Stimulated activated CD8-positive, alpha-beta memory T cell treated with anti-CD3 and anti-CD28 coated beads, Interleukin-12 subunit alpha, Interleukin-12 subunit beta, amount 100 ng/mL, for 24 hours (primary cell): ENCODE measurements around the gene TMEM198.

Source experiments
- DNase-seq: peaks from one replicate; pipeline ENCODE4 v3.0.0-alpha.2; 2020; ENCODE audit errors: extremely low read depth

TMEM198 gene

DNA sequence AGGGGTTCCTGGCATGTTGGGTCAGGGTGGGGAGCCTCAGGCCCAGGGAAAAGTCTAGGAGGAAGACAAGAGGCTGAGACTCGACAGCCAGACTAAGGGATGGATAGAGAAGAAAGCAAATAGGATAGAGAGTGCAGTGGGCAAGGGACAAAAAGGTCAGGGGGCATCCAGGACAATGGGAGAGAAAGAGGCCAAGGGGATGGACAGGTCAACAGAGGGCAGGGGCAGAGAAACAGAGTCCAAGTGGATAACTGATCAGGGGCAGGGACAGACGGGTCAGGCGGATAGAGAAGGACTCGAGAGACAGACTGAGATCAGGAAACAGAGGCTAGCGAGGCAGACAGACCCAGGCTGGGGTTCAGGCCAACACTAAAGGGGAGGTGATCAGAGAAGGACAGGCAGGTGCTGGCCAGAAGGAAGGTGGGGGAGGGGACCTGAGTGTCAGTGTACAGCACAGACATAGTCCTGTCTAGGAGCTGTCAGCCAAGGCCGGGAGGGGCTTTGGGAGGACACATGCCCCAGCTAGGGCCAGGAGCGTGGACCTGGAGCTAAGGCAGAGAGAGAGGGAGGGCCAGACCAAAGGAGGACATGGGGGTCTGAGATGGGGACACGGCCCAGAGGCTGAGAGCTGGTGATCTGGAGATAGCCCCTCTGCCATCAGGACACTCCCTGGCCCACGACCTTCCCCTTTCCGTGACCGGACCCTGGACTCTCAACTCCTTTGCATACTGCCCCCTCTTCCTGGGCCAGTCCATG is 17.3 kb upstream of the TMEM198 start:
- DNase-seq = no peak

DNA sequence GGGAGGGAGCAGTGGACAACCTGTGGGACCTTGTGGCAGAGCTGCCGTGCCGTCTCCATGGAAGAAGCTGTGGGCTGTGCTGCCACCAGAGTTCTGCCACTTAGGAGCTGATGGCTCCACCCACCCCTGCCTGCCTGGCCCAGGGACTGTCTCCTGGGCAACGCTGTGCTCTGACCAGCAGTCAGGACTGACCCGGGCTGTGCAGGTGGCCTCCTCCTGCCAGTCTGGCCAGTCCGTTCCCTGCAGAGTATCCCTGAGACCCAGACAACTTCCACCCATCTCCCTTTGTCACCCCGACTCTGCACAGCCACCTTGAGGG is 16.8 kb upstream of the TMEM198 start:
- no peak for DNase-seq

DNA sequence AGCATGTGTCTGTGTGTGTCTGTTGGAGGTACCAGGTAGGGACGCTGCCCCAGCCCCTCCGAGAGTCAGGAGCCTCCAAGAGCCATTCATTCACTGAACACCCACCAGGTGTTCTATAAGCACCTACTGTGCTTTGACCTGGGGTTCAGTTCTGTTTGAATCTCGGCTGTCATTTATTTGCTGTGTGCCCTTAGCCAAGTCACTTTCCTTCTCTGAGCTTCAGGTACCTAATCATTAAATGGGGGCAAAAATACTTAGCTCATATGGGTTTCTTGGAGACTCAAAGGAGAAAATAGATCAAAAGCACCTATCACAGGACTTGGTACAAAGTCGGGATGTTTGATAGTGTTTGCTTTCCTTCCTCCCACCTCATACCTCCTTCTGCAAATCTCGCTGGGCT is 16.4 kb upstream of the TMEM198 start:
- no peak for DNase-seq

- peak; percentile 52 for DNase-seq
Measured at GRCh38 chr2:219530048-219530963, 13.5 kb upstream of the TMEM198 start.

- no peak for DNase-seq
Measured at GRCh38 chr2:219531639-219532377, 12.0 kb upstream of the TMEM198 start.

GRCh38 chr2:219532378-219532649 is 11.5 kb upstream of the TMEM198 start:
- no peak for DNase-seq

DNA sequence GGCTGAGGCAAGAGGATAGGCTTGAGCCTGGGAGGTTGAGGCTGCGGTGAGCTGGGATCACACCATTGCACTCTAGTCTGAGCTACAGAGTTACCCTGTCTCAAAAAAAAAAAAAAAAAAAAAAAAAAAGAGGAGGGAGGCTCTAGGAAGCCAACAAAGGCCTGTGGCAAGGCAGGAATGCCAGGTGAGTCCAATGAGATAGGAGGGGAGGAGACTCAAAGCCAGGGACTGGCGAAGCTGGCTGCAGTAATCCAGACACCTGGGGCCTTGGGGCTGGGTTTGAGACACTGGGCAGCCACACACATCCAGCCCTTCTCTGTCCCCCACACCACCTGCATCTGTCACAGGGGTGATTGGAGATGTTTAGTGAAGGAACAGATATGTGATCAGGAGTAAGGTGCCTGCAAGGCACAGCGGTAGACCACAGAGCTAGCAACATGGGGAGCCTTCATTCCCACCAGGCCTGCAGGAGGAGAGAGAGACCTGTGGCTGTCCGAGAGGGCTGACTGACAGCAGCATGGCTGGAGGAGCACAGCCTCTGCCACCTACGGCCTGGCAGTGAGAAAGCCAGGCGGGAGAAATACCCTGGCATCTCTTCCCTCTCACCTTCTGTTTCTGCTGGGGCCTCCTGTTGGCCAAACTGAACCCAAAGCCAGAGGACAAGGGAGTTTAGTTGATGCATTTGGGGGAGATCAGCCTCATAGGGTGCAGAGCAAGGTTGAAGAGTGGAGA is 9.7 kb upstream of the TMEM198 start:
- no peak for DNase-seq

DNA sequence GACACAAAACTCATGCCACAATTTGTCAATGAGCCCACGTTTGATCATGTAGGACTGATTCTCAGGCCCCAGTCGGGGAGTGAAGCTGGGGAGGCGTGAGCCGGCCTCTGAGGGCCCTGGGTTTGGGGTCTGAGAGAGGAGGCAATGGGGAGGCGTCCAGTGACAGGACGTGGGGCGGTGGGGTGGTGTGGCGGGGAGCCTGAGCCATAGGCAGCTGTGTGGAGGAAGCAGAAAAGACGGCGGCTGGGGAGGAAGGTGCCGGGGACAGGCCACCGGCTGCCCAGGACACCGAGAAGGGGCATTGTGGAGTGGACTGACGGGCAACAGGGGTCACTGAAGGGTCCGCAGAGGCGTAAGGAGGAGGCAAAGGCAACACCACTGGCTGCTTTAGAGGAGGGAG is 7.4 kb upstream of the TMEM198 start:
- DNase-seq = no peak

DNA sequence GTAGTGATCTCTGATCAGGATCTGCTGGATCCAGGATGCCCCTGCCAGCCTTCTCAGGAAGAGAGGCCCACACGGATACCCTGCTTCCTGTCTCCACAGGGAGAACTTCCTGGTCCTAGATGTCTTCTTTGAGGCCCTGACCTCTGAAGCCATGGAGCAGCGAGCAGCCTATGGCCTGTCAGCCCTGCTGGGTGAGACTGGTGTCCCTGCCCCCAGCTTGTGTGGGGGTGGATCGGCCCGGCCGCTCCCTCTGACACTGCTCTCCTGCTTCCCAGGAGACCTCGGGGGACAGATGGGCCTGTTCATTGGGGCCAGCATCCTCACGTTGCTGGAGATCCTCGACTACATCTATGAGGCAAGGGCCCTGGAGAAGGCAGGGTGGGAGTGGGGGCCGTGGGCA is 6.9 kb upstream of the TMEM198 start:
- DNase-seq = no peak

GRCh38 chr2:219537657-219538488 is 6.0 kb upstream of the TMEM198 start:
- DNase-seq = no peak

GRCh38 chr2:219538504-219538951 is 5.3 kb upstream of the TMEM198 start:
- DNase-seq = no peak

GRCh38 chr2:219538956-219539788 is 4.7 kb upstream of the TMEM198 start:
- no peak for DNase-seq

GRCh38 chr2:219539926-219540678 is 3.7 kb upstream of the TMEM198 start:
- DNase-seq = no peak

GRCh38 chr2:219540784-219541504 is 2.9 kb upstream of the TMEM198 start:
- no peak for DNase-seq

GRCh38 chr2:219541611-219542180 is 2.1 kb upstream of the TMEM198 start:
- peak; percentile 55 for DNase-seq

DNA sequence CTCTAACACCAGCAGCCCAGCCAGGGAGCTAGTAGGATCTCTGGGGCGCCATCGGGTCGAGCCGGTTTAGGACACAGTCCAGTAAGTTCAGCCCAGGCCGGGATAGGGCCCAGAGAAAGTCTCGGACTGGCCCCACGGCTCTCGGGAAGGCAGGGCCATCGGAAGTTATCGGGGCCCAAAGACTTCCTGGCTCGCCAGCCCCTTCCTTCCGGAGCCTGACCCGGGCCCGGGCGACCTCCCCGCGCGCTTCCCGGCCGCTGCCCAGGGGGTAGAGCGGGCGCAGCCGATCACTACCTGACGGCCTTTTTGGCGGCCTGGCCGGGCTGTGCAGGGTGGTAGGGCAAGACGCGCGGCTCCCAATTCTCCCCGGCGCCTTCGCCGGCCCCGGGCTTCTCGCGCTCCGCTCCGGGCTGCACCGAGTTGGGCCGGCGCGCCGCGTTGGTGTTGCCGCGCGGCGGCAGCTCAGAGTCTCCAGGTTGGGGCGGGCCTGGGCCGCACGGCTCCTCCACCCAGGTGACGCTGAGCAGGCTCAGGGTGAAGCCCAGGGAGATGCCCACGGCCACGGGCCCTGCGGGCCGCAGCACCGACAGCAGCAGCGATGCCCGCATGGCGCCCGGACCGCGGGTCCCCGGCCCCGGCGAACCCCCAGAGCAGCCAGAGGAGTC is 765 bp upstream of the TMEM198 start:
- no peak for DNase-seq

DNA sequence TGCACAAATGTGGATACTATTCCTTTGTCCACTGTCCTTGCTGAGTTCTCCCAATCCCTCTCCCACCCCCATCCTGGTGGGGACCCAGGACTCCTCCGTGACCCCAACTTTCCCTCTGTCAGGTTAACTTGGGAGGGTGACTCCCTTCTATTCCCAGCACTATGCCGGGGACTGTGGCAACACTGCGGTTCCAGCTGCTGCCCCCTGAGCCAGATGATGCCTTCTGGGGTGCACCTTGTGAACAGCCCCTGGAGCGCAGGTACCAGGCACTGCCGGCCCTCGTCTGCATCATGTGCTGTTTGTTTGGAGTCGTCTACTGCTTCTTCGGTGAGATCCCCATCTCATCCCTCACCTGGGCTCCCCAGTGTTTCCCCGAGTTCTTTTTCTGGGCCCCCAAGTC is 739 bp downstream of the TMEM198 start:
- DNase-seq = no peak
